Measurements from ENCODE around the gene AKAP12.
"Not testable (repeated sequence)": the region's sequence is repeated elsewhere in the genome, so short reads cannot be mapped to it uniquely, and the experiment has no call there.

Gene AKAP12

GRCh38 chr6:151374036-151374683 lies 134.4 kb downstream of the AKAP12 start:
- Histone ChIP-seq H3K27ac (ENCODE audit: low read depth in 2 of 2, low read length in 2 of 2) (no peak overlapping the region), H3K27me3 (ENCODE audit: control insufficient read depth in 2 of 2, insufficient read depth in 2 of 2, low read length in 2 of 2) (no peaks in the 10 kb centered on the region), H3K36me3 (ENCODE audit: control insufficient read depth in 2 of 2, insufficient read depth in 2 of 2, low read length in 2 of 2) (peaks cover 10 to 20% of the 10 kb centered on the region in 2 donors), H3K4me1 (ENCODE audit: control insufficient read depth in 2 of 2, insufficient read depth in 2 of 2, low read length in 2 of 2) (no peaks in the 10 kb centered on the region), H3K9ac (ENCODE audit: low read depth in 1 of 2, low read length in 2 of 2) (no peak overlapping the region), H3K9me3 (ENCODE audit: control insufficient read depth in 2 of 2, low read length in 2 of 2) (no peaks in the 10 kb centered on the region), H3K4me3 (ENCODE audit: low read length in 2 of 2) (no peak overlapping the region)

GRCh38 chr6:151375833-151376232 lies 136.1 kb downstream of the AKAP12 start:
- H3K27ac ChIP-seq (ENCODE audit: low read depth in 2 of 2, low read length in 2 of 2): no peak overlapping the region
- H3K4me1 ChIP-seq (ENCODE audit: control insufficient read depth in 2 of 2, insufficient read depth in 2 of 2, low read length in 2 of 2): no peaks in the 10 kb centered on the region
- no peak overlapping the region for H3K4me3 ChIP-seq (ENCODE audit: low read length in 2 of 2)
- no peak overlapping the region for H3K9ac ChIP-seq (ENCODE audit: low read depth in 1 of 2, low read length in 2 of 2)
- no peaks in the 10 kb centered on the region for H3K9me3 ChIP-seq (ENCODE audit: control insufficient read depth in 2 of 2, low read length in 2 of 2)
- peaks cover 7 to 16% of the 10 kb centered on the region in 2 donors for H3K36me3 ChIP-seq (ENCODE audit: control insufficient read depth in 2 of 2, insufficient read depth in 2 of 2, low read length in 2 of 2)
- no peaks in the 10 kb centered on the region for H3K27me3 ChIP-seq (ENCODE audit: control insufficient read depth in 2 of 2, insufficient read depth in 2 of 2, low read length in 2 of 2)

GRCh38 chr6:151376440-151376839 lies 136.7 kb downstream of the AKAP12 start:
- Histone ChIP-seq H3K27me3 (ENCODE audit: control insufficient read depth in 2 of 2, insufficient read depth in 2 of 2, low read length in 2 of 2) (no peaks in the 10 kb centered on the region), H3K4me1 (ENCODE audit: control insufficient read depth in 2 of 2, insufficient read depth in 2 of 2, low read length in 2 of 2) (peaks cover 0 to 3% of the 10 kb centered on the region in 2 donors), H3K9ac (ENCODE audit: low read depth in 1 of 2, low read length in 2 of 2) (no peak overlapping the region), H3K9me3 (ENCODE audit: control insufficient read depth in 2 of 2, low read length in 2 of 2) (no peaks in the 10 kb centered on the region), H3K4me3 (ENCODE audit: low read length in 2 of 2) (no peak overlapping the region), H3K36me3 (ENCODE audit: control insufficient read depth in 2 of 2, insufficient read depth in 2 of 2, low read length in 2 of 2) (peaks cover 1 to 11% of the 10 kb centered on the region in 2 donors), H3K27ac (ENCODE audit: low read depth in 2 of 2, low read length in 2 of 2) (no peak overlapping the region)

- Histone ChIP-seq H3K27me3 (ENCODE audit: control insufficient read depth in 2 of 2, insufficient read depth in 2 of 2, low read length in 2 of 2) (no peaks in the 10 kb centered on the region), H3K9me3 (ENCODE audit: control insufficient read depth in 2 of 2, low read length in 2 of 2) (no peaks in the 10 kb centered on the region), H3K4me1 (ENCODE audit: control insufficient read depth in 2 of 2, insufficient read depth in 2 of 2, low read length in 2 of 2) (peaks cover 0 to 3% of the 10 kb centered on the region in 2 donors), H3K4me3 (ENCODE audit: low read length in 2 of 2) (no peak overlapping the region), H3K27ac (ENCODE audit: low read depth in 2 of 2, low read length in 2 of 2) (no peak overlapping the region), H3K36me3 (ENCODE audit: control insufficient read depth in 2 of 2, insufficient read depth in 2 of 2, low read length in 2 of 2) (peaks cover 0 to 4% of the 10 kb centered on the region in 2 donors), H3K9ac (ENCODE audit: low read depth in 1 of 2, low read length in 2 of 2) (no peak overlapping the region)
Observed at GRCh38 chr6:151377095-151377494, 137.3 kb downstream of the AKAP12 start.

- no peaks in the 10 kb centered on the region for H3K27me3 ChIP-seq (ENCODE audit: control insufficient read depth in 2 of 2, insufficient read depth in 2 of 2, low read length in 2 of 2)
- H3K9ac ChIP-seq (ENCODE audit: low read depth in 1 of 2, low read length in 2 of 2): peak overlapping the region in 1 of 2 donors; percentile 10
- peaks cover 0 to 3% of the 10 kb centered on the region in 2 donors for H3K4me1 ChIP-seq (ENCODE audit: control insufficient read depth in 2 of 2, insufficient read depth in 2 of 2, low read length in 2 of 2)
- H3K36me3 ChIP-seq (ENCODE audit: control insufficient read depth in 2 of 2, insufficient read depth in 2 of 2, low read length in 2 of 2): no peaks in the 10 kb centered on the region
- H3K9me3 ChIP-seq (ENCODE audit: control insufficient read depth in 2 of 2, low read length in 2 of 2): no peaks in the 10 kb centered on the region
- peak overlapping the region; percentile 38 to 64 for H3K27ac ChIP-seq (ENCODE audit: low read depth in 2 of 2, low read length in 2 of 2)
- H3K4me3 ChIP-seq (ENCODE audit: low read length in 2 of 2): peak overlapping the region in 1 of 2 donors; percentile 46
Observed at GRCh38 chr6:151379933-151380847, 140.4 kb downstream of the AKAP12 start.

- H3K27ac ChIP-seq (ENCODE audit: low read depth in 2 of 2, low read length in 2 of 2): no peak overlapping the region
- peak overlapping the region in 1 of 2 donors; percentile 46 for H3K4me3 ChIP-seq (ENCODE audit: low read length in 2 of 2)
- H3K36me3 ChIP-seq (ENCODE audit: control insufficient read depth in 2 of 2, insufficient read depth in 2 of 2, low read length in 2 of 2): no peaks in the 10 kb centered on the region
- H3K9ac ChIP-seq (ENCODE audit: low read depth in 1 of 2, low read length in 2 of 2): no peak overlapping the region
- no peaks in the 10 kb centered on the region for H3K27me3 ChIP-seq (ENCODE audit: control insufficient read depth in 2 of 2, insufficient read depth in 2 of 2, low read length in 2 of 2)
- H3K4me1 ChIP-seq (ENCODE audit: control insufficient read depth in 2 of 2, insufficient read depth in 2 of 2, low read length in 2 of 2): peaks cover 0 to 3% of the 10 kb centered on the region in 2 donors
- H3K9me3 ChIP-seq (ENCODE audit: control insufficient read depth in 2 of 2, low read length in 2 of 2): no peaks in the 10 kb centered on the region
Observed at GRCh38 chr6:151380848-151381205, 141.1 kb downstream of the AKAP12 start.

- no peak overlapping the region for H3K9ac ChIP-seq (ENCODE audit: low read depth in 1 of 2, low read length in 2 of 2)
- no peak overlapping the region for H3K4me3 ChIP-seq (ENCODE audit: low read length in 2 of 2)
- H3K27me3 ChIP-seq (ENCODE audit: control insufficient read depth in 2 of 2, insufficient read depth in 2 of 2, low read length in 2 of 2): no peaks in the 10 kb centered on the region
- H3K9me3 ChIP-seq (ENCODE audit: control insufficient read depth in 2 of 2, low read length in 2 of 2): no peaks in the 10 kb centered on the region
- peaks cover 0 to 2% of the 10 kb centered on the region in 2 donors for H3K36me3 ChIP-seq (ENCODE audit: control insufficient read depth in 2 of 2, insufficient read depth in 2 of 2, low read length in 2 of 2)
- H3K27ac ChIP-seq (ENCODE audit: low read depth in 2 of 2, low read length in 2 of 2): no peak overlapping the region
- H3K4me1 ChIP-seq (ENCODE audit: control insufficient read depth in 2 of 2, insufficient read depth in 2 of 2, low read length in 2 of 2): peaks cover 0 to 3% of the 10 kb centered on the region in 2 donors
Observed at GRCh38 chr6:151381722-151382121, 142.0 kb downstream of the AKAP12 start.

GRCh38 chr6:151382631-151383030 lies 142.9 kb downstream of the AKAP12 start:
- not testable (repeated sequence) for H3K4me3 ChIP-seq (ENCODE audit: low read length in 2 of 2); H3K9me3 ChIP-seq (ENCODE audit: control insufficient read depth in 2 of 2, low read length in 2 of 2); H3K4me1 ChIP-seq (ENCODE audit: control insufficient read depth in 2 of 2, insufficient read depth in 2 of 2, low read length in 2 of 2); H3K36me3 ChIP-seq (ENCODE audit: control insufficient read depth in 2 of 2, insufficient read depth in 2 of 2, low read length in 2 of 2); H3K27me3 ChIP-seq (ENCODE audit: control insufficient read depth in 2 of 2, insufficient read depth in 2 of 2, low read length in 2 of 2); H3K27ac ChIP-seq (ENCODE audit: low read depth in 2 of 2, low read length in 2 of 2); H3K9ac ChIP-seq (ENCODE audit: low read depth in 1 of 2, low read length in 2 of 2)

GRCh38 chr6:151384151-151384550 lies 144.4 kb downstream of the AKAP12 start:
- Histone ChIP-seq H3K4me3 (ENCODE audit: low read length in 2 of 2) (no peak overlapping the region), H3K9ac (ENCODE audit: low read depth in 1 of 2, low read length in 2 of 2) (no peak overlapping the region), H3K27ac (ENCODE audit: low read depth in 2 of 2, low read length in 2 of 2) (no peak overlapping the region), H3K9me3 (ENCODE audit: control insufficient read depth in 2 of 2, low read length in 2 of 2) (no peaks in the 10 kb centered on the region), H3K36me3 (ENCODE audit: control insufficient read depth in 2 of 2, insufficient read depth in 2 of 2, low read length in 2 of 2) (peaks cover 0 to 2% of the 10 kb centered on the region in 2 donors), H3K27me3 (ENCODE audit: control insufficient read depth in 2 of 2, insufficient read depth in 2 of 2, low read length in 2 of 2) (no peaks in the 10 kb centered on the region), H3K4me1 (ENCODE audit: control insufficient read depth in 2 of 2, insufficient read depth in 2 of 2, low read length in 2 of 2) (peaks cover 6 to 12% of the 10 kb centered on the region in 2 donors)

GRCh38 chr6:151385177-151385576 lies 145.4 kb downstream of the AKAP12 start:
- no peaks in the 10 kb centered on the region for H3K27me3 ChIP-seq (ENCODE audit: control insufficient read depth in 2 of 2, insufficient read depth in 2 of 2, low read length in 2 of 2)
- no peak overlapping the region for H3K27ac ChIP-seq (ENCODE audit: low read depth in 2 of 2, low read length in 2 of 2)
- no peak overlapping the region for H3K4me3 ChIP-seq (ENCODE audit: low read length in 2 of 2)
- H3K4me1 ChIP-seq (ENCODE audit: control insufficient read depth in 2 of 2, insufficient read depth in 2 of 2, low read length in 2 of 2): peaks cover 7 to 14% of the 10 kb centered on the region in 2 donors
- H3K9ac ChIP-seq (ENCODE audit: low read depth in 1 of 2, low read length in 2 of 2): no peak overlapping the region
- peaks cover 0 to 2% of the 10 kb centered on the region in 2 donors for H3K36me3 ChIP-seq (ENCODE audit: control insufficient read depth in 2 of 2, insufficient read depth in 2 of 2, low read length in 2 of 2)
- no peaks in the 10 kb centered on the region for H3K9me3 ChIP-seq (ENCODE audit: control insufficient read depth in 2 of 2, low read length in 2 of 2)

All from mucosa of rectum (tissue), 2 donors.